Adrenal gland (tissue), 12 donors: ENCODE results near the gene CHD2. TPM values are rescaled to one million over a fixed set of nuclear protein-coding genes. Genes with fewer than 3 reads are reported as not detected.

Source experiments
- DNase-seq, 7 donors: peaks; one replicate each; pipeline ENCODE4 v3.0.0-alpha.2; 2019 to 2020
- H3K27ac ChIP-seq, 5 donors: fragments of 200-600 bp; sonication (generic) in 4 of 5; 1 replicate in 3 of 5; 2 replicates in 2 of 5; pipeline versions ENCODE4 v1.5.1 to v1.8.0; 2016 to 2020; ENCODE audit warnings: mild to moderate bottlenecking in 1 of 5
- H3K27me3 ChIP-seq: fragments of 200-600 bp; 2 replicates; pipeline ENCODE4 v1.8.0; 2021
- H3K36me3 ChIP-seq, 2 donors: fragments of 200-600 bp; replicated peaks in 1 of 2; 1 replicate in 1 of 2; 2 replicates in 1 of 2; pipeline versions ENCODE4 v1.5.1 to v1.8.0; 2018 to 2022
- H3K4me1 ChIP-seq, 2 donors: fragments of 200-600 bp; replicated peaks in 1 of 2; 1 replicate in 1 of 2; 2 replicates in 1 of 2; pipeline versions ENCODE4 v1.5.1 to v1.8.0; 2018 to 2021
- H3K4me3 ChIP-seq, 4 donors: fragments of 200-600 bp; sonication (generic) in 3 of 4; one replicate each; pipeline ENCODE4 v1.5.1; 2016 to 2018
- H3K9me3 ChIP-seq, 3 donors: fragments of 200-600 bp; sonication (generic) in 1 of 3; replicated peaks in 1 of 3; 1 replicate in 2 of 3; 2 replicates in 1 of 3; pipeline versions ENCODE4 v1.5.1 to v1.8.0; 2016 to 2021
- CTCF ChIP-seq, 6 experiments: fragments of 450-650 bp in 4 of 6; fragments of 200-600 bp in 2 of 6; sonication (generic) in 1 of 6; IDR thresholded peaks; 1 replicate in 5 of 6; 2 replicates in 1 of 6; pipeline versions ENCODE4 v1.5.1 to v1.8.0; 2016 to 2021; ENCODE audit warnings: antibody characterized with exemption in 6 of 6, mild to moderate bottlenecking in 2 of 6, moderate library complexity in 1 of 6
- POLR2A ChIP-seq, 2 donors: fragments of 450-650 bp; IDR thresholded peaks; one replicate each; pipeline ENCODE4 v1.6.1; 2017; ENCODE audit warnings: antibody characterized with exemption in 2 of 2, mild to moderate bottlenecking in 2 of 2, moderate library complexity in 1 of 2
- WGBS, 4 donors: extraction: QIAGEN DNeasy Blood & Tissue Kit in 2 of 4; methylation state at CpG; one replicate each; pipeline versions ENCODE4 v1.1.5 to v1.1.7; 2013 to 2017; 5-methylcytosine and 5-hydroxymethylcytosine counted together
- intact Hi-C, 2 donors: fragments of 100-400 bp; cut with DNase I; formaldehyde crosslinking; loops; one replicate each; pipeline versions ENCODE4 v1.14.1 to v1.15.0; 2022 to 2023
- polyA plus RNA-seq, 3 donors: library from polyadenylated mRNA; stranded (reverse); fragments of 200-250 nt in 2 of 3; fragments of 350-450 nt in 1 of 3; fragmentation: Illumina TruSeq in 1 of 3; extraction: RNeasy Lipid Tissue Mini Kit (QIAGEN cat#74804) in 1 of 3; gene quantifications; one replicate each; pipeline ENCODE4 v1.2.3, GENCODE V29; 2013 to 2014
- total RNA-seq, 9 donors: library from RNA; depleted of rRNA in 4 of 9; stranded (reverse); fragments of >200 nt in 4 of 9; fragments of 120-200 nt in 1 of 9; fragmentation: NEBNext Ultra II Directional in 1 of 9; extraction: Animal tissue kit (Norgen Biotek cat#: 25700) in 1 of 9; gene quantifications; one replicate each; pipeline versions ENCODE4 v1.1.0 to v1.2.4, GENCODE V29; 2013 to 2023
- donor health status: healthy with polysubstance abuse.
- donor health status: Bipolar disorder and iron deficiency.
- donor health status: DM: yes; HTN: yes; CAD: no.
- donor health status: DM: no; HTN: no; CAD: no.
- donor health status: DM: no; HTN: no; CAD: no.
- donor health status: DM: yes; HTN: yes; CAD: no.

The CHD2 gene
- total and polyA plus RNA-seq, 12 donors: 40.1 to 115 (median 70.9) TPM

GRCh38 chr15:93001156-93001555 lies 101.0 kb downstream of the CHD2 start:
- no peak overlapping the region for H3K4me3 ChIP-seq
- H3K36me3 ChIP-seq: peaks cover 5 to 98% of the 10 kb centered on the region in 2 donors
- no peaks in the 10 kb centered on the region for H3K27me3 ChIP-seq
- 85 to 95% (median 93%) methylated on average over 6 of the region's 6 CpGs for WGBS, 4 donors
- H3K27ac ChIP-seq: no peak overlapping the region
- intact Hi-C loops: no loop called here
- no peak for DNase-seq
- no peak for TF ChIP-seq POLR2A (IDR thresholded peaks at IDR 0.05)
- TF ChIP-seq CTCF (IDR thresholded peaks at IDR 0.05): no peak
- H3K9me3 ChIP-seq: no peaks in the 10 kb centered on the region
- H3K4me1 ChIP-seq: no peaks in the 10 kb centered on the region

GRCh38 chr15:93001881-93002280 lies 101.8 kb downstream of the CHD2 start:
- no peaks in the 10 kb centered on the region for H3K27me3 ChIP-seq
- 83 to 92% (median 89%) methylated on average over 2 of the region's 2 CpGs for WGBS, 4 donors
- H3K36me3 ChIP-seq: peaks cover 3 to 98% of the 10 kb centered on the region in 2 donors
- intact Hi-C loops: no loop called here
- H3K27ac ChIP-seq: no peak overlapping the region
- no peaks in the 10 kb centered on the region for H3K9me3 ChIP-seq
- no peak for DNase-seq
- no peak overlapping the region for H3K4me3 ChIP-seq
- no peaks in the 10 kb centered on the region for H3K4me1 ChIP-seq
- TF ChIP-seq POLR2A (IDR thresholded peaks at IDR 0.05): no peak
- TF ChIP-seq CTCF (IDR thresholded peaks at IDR 0.05): no peak

- Histone ChIP-seq H3K27me3 (no peaks in the 10 kb centered on the region), H3K4me1 (no peaks in the 10 kb centered on the region), H3K36me3 (peaks cover 0 to 99% of the 10 kb centered on the region in 2 donors), H3K4me3 (no peak overlapping the region), H3K27ac (no peak overlapping the region), H3K9me3 (no peaks in the 10 kb centered on the region)
- WGBS, 4 donors: 80 to 85% (median 82%) methylated on average over 4 of the region's 4 CpGs
- intact Hi-C loops: no loop called here
- no peak for TF ChIP-seq CTCF (IDR thresholded peaks at IDR 0.05)
- TF ChIP-seq POLR2A (IDR thresholded peaks at IDR 0.05): no peak
- DNase-seq: no peak
These were observed 105.0 kb downstream of the CHD2 start for GRCh38 chr15:93005133-93005532.

GRCh38 chr15:93007994-93008393 lies 107.9 kb downstream of the CHD2 start:
- intact Hi-C loops: no loop called here
- no peak for DNase-seq
- Histone ChIP-seq H3K27ac (no peak overlapping the region), H3K27me3 (no peaks in the 10 kb centered on the region), H3K4me3 (no peak overlapping the region), H3K4me1 (no peaks in the 10 kb centered on the region), H3K36me3 (peaks cover 0 to 99% of the 10 kb centered on the region in 2 donors), H3K9me3 (no peaks in the 10 kb centered on the region)
- no peak for TF ChIP-seq CTCF (IDR thresholded peaks at IDR 0.05)
- no peak for TF ChIP-seq POLR2A (IDR thresholded peaks at IDR 0.05)
- WGBS, 4 donors: 93 to 99% (median 96%) methylated on average over 3 of the region's 3 CpGs
